Measurements from ENCODE around the gene RSAD1.
A peak's percentile ranks its signal among the peaks of the same experiment; 100 is the strongest.
"Not testable (repeated sequence)": the region's sequence is repeated elsewhere in the genome, so short reads cannot be mapped to it uniquely, and the experiment has no call there.

RSAD1 gene

GRCh38 chr17:50458701-50459676, 19.7 kb upstream of the RSAD1 start:
- DNase-seq = no peak

GRCh38 chr17:50459756-50460155, 18.9 kb upstream of the RSAD1 start:
- DNase-seq = no peak

GRCh38 chr17:50460831-50461526, 17.7 kb upstream of the RSAD1 start:
- no peak for DNase-seq

- DNase-seq = no peak
Observed at GRCh38 chr17:50461550-50462132, 17.0 kb upstream of the RSAD1 start.

GRCh38 chr17:50462446-50462845, 16.2 kb upstream of the RSAD1 start:
- DNase-seq = no peak

GRCh38 chr17:50464121-50464520, 14.5 kb upstream of the RSAD1 start:
- DNase-seq = no peak

GRCh38 chr17:50464736-50465135, 13.9 kb upstream of the RSAD1 start:
- DNase-seq = no peak

- DNase-seq = no peak
Observed at GRCh38 chr17:50465171-50465570, 13.5 kb upstream of the RSAD1 start.

- no peak for DNase-seq
Observed at GRCh38 chr17:50465635-50466034, 13.0 kb upstream of the RSAD1 start.

GRCh38 chr17:50466371-50467113, 12.1 kb upstream of the RSAD1 start:
- no peak for DNase-seq

GRCh38 chr17:50467114-50467854, 11.4 kb upstream of the RSAD1 start:
- no peak for DNase-seq

- DNase-seq = no peak
Observed at GRCh38 chr17:50467855-50468303, 10.8 kb upstream of the RSAD1 start.

- DNase-seq = no peak
Observed at GRCh38 chr17:50468304-50469207, 10.1 kb upstream of the RSAD1 start, which contains the start of gene CHAD. TSS of gene CHAD (minus strand) at chr17:50468880. CDS start at chr17:50468813, 67 bp downstream.

- DNase-seq = no peak
Observed at GRCh38 chr17:50469208-50469605, 9.5 kb upstream of the RSAD1 start.

GRCh38 chr17:50469671-50470305, 8.9 kb upstream of the RSAD1 start:
- DNase-seq = no peak

GRCh38 chr17:50470426-50470825, 8.2 kb upstream of the RSAD1 start:
- DNase-seq = no peak

- peak in 1 of 2 donors; percentile 54 for DNase-seq
Observed at GRCh38 chr17:50471009-50471905, 7.4 kb upstream of the RSAD1 start.

GRCh38 chr17:50472286-50472685, 6.4 kb upstream of the RSAD1 start:
- no peak for DNase-seq

GRCh38 chr17:50472761-50473161, 5.9 kb upstream of the RSAD1 start:
- DNase-seq = not testable (repeated sequence)

Data from bone marrow (tissue), 2 donors.